GM12865 (cell line): Measurements from ENCODE around the gene S100PBP.

Experiments used
- DNase-seq: peaks from one replicate; pipeline ENCODE4 v3.0.0; 2010; ENCODE audit warnings: low read depth
- H3K4me3 ChIP-seq: 2 replicates; pipeline ENCODE4 v1.5.1; 2011; ENCODE audit warnings: mild to moderate bottlenecking, low read depth, low read length, control low read depth
- CTCF ChIP-seq: IDR thresholded peaks from 2 replicates; pipeline ENCODE4 v1.5.1; 2011; ENCODE audit warnings: low read length, control low read depth, low read depth, inconsistent platforms; ENCODE audit not compliant: insufficient read depth; ENCODE audit errors: missing control alignments

The S100PBP gene

GRCh38 chr1:32865639-32866405 lies 48.4 kb downstream of the S100PBP start:
- H3K4me3 ChIP-seq: no peak overlapping the region
- TF ChIP-seq CTCF: no peak
- DNase-seq: no peak

- no peak for TF ChIP-seq CTCF
- DNase-seq: no peak
- no peak overlapping the region for H3K4me3 ChIP-seq
Observed at GRCh38 chr1:32867151-32867550, 49.7 kb downstream of the S100PBP start.

- H3K4me3 ChIP-seq: no peak overlapping the region
- no peak for TF ChIP-seq CTCF
- no peak for DNase-seq
Observed at GRCh38 chr1:32867671-32868070, 50.2 kb downstream of the S100PBP start.

- H3K4me3 ChIP-seq: no peak overlapping the region
- DNase-seq: no peak
- TF ChIP-seq CTCF: no peak
Observed at GRCh38 chr1:32868085-32868484, 50.6 kb downstream of the S100PBP start.

- no peak for TF ChIP-seq CTCF
- no peak overlapping the region for H3K4me3 ChIP-seq
- DNase-seq: no peak
Observed at GRCh38 chr1:32868806-32869455, 51.5 kb downstream of the S100PBP start.

GRCh38 chr1:32869923-32870614 lies 52.6 kb downstream of the S100PBP start:
- no peak for DNase-seq
- no peak overlapping the region for H3K4me3 ChIP-seq
- TF ChIP-seq CTCF: no peak
